ENCODE measurements around the gene CCDC183.
"Not testable (repeated sequence)": the region's sequence is repeated elsewhere in the genome, so short reads cannot be mapped to it uniquely, and the experiment has no call there.

The CCDC183 gene

GRCh38 chr9:136826188-136826541 is 30.0 kb downstream of the CCDC183 start:
- DNase-seq, result no peak

- no peak for DNase-seq
Measured at GRCh38 chr9:136826703-136827582, 30.8 kb downstream of the CCDC183 start.

- no peak for DNase-seq
Measured at GRCh38 chr9:136827794-136828473, 31.8 kb downstream of the CCDC183 start.

GRCh38 chr9:136828474-136829140 is 32.5 kb downstream of the CCDC183 start:
- DNase-seq, result no peak

- no peak for DNase-seq
Measured at GRCh38 chr9:136829412-136829811, 33.3 kb downstream of the CCDC183 start.

GRCh38 chr9:136829981-136830885 is 34.1 kb downstream of the CCDC183 start:
- no peak for DNase-seq

GRCh38 chr9:136831002-136831719 is 35.0 kb downstream of the CCDC183 start:
- DNase-seq, result no peak

- no peak for DNase-seq
Measured at GRCh38 chr9:136831720-136832104, 35.6 kb downstream of the CCDC183 start.

- DNase-seq, result no peak
Measured at GRCh38 chr9:136832581-136832980, 36.4 kb downstream of the CCDC183 start.

- DNase-seq, result not testable (repeated sequence)
Measured at GRCh38 chr9:136833381-136834048, 37.4 kb downstream of the CCDC183 start.

GRCh38 chr9:136835162-136835931 is 39.2 kb downstream of the CCDC183 start:
- DNase-seq, result no peak

GRCh38 chr9:136835932-136836904 is 40.1 kb downstream of the CCDC183 start:
- no peak for DNase-seq

- no peak for DNase-seq
Measured at GRCh38 chr9:136837146-136837855, 41.2 kb downstream of the CCDC183 start.

GRCh38 chr9:136837856-136838277 is 41.7 kb downstream of the CCDC183 start:
- not testable (repeated sequence) for DNase-seq

GRCh38 chr9:136838314-136839228 is 42.4 kb downstream of the CCDC183 start:
- DNase-seq, result no peak

- DNase-seq, result no peak
Measured at GRCh38 chr9:136839229-136840139, 43.3 kb downstream of the CCDC183 start.

Measured in fibroblast of upper back skin (primary cell).